Prostate gland (tissue), 2 donors: Measurements from ENCODE around the gene C1orf94. TPM values are rescaled to one million over a fixed set of nuclear protein-coding genes. Genes with fewer than 3 reads are reported as not detected.

Source experiments
- DNase-seq: peaks from one replicate; pipeline ENCODE4 v3.0.0-alpha.2; 2019; ENCODE audit warnings: low spot score
- H3K27ac ChIP-seq, 2 donors: fragments of 200-600 bp; sonication (generic); 2 replicates each; pipeline ENCODE4 v1.5.1; 2017 to 2019
- H3K27me3 ChIP-seq: fragments of 200-600 bp; sonication (generic); replicated peaks from 2 replicates; pipeline ENCODE4 v1.5.1; 2019; ENCODE audit not compliant: insufficient read depth
- H3K36me3 ChIP-seq, 2 donors: fragments of 200-600 bp; sonication (generic); 1 replicate in 1 of 2; 2 replicates in 1 of 2; pipeline versions ENCODE4 v1.5.1 to v1.8.1; 2017 to 2019
- H3K4me1 ChIP-seq: fragments of 200-600 bp; sonication (generic); replicated peaks from 2 replicates; pipeline ENCODE4 v1.5.1; 2019
- H3K4me3 ChIP-seq, 2 donors: fragments of 200-600 bp; sonication (generic); 2 replicates each; pipeline ENCODE4 v1.5.1; 2017 to 2019
- H3K9me3 ChIP-seq: fragments of 200-600 bp; sonication (generic); 2 replicates; pipeline ENCODE4 v1.5.1; 2017
- POLR2A ChIP-seq: fragments of 450-650 bp; IDR thresholded peaks from one replicate; pipeline ENCODE4 v1.6.1; 2016; ENCODE audit warnings: antibody characterized with exemption, mild to moderate bottlenecking
- POLR2AphosphoS5 ChIP-seq: sonication (generic); formaldehyde crosslinking; IDR thresholded peaks from one replicate; pipeline ENCODE4 v1.6.1; 2017; ENCODE audit warnings: antibody characterized with exemption
- WGBS: methylation state at CpG from one replicate; pipeline ENCODE4 v1.1.5; 2018; 5-methylcytosine and 5-hydroxymethylcytosine counted together
- intact Hi-C: fragments of 100-400 bp; cut with DNase I; formaldehyde crosslinking; loops from one replicate; pipeline ENCODE4 v1.14.2; 2022
- total RNA-seq, 2 donors: library from RNA; depleted of rRNA; stranded (reverse); fragments of >200 nt; gene quantifications; one replicate each; pipeline ENCODE4 v1.1.0, GENCODE V29; 2016
- TF ChIP-seq, protein P1 (sequence below), 4 experiments: fragments of 200-600 bp in 2 of 4; fragments of 450-650 bp in 2 of 4; sonication (generic) in 2 of 4; IDR thresholded peaks; 1 replicate in 3 of 4; 2 replicates in 1 of 4; pipeline ENCODE4 v1.5.1; 2016 to 2019; ENCODE audit warnings: antibody characterized with exemption in 4 of 4, mild to moderate bottlenecking in 2 of 4, moderate library complexity in 2 of 4

Gene C1orf94
- total RNA-seq, 2 donors from 2014 or later: 2.3 TPM; not detected in 1

DNA sequence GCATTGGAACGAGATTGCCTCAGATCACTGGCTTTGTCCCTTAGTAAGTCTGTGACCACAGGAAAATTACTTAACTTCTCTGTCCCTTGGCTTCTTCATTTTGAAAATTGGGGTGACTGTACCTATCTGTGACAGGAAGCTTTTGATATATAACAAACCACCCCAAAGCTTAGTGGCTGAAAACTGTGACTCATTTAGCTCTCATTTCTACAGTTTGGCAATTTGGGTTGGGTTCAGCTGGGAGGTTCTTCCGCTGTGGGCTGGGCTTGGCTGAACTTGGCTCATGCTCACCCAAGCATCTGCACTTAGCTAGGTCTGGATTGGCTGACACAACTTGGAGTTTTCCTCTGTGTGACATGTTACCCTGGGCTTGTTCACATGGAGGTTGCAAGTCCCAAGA is 14.0 kb downstream of the C1orf94 start:
- H3K36me3 ChIP-seq: no peaks in the 10 kb centered on the region
- H3K4me1 ChIP-seq: no peaks in the 10 kb centered on the region
- DNase-seq: no peak
- no peak overlapping the region for H3K27ac ChIP-seq
- intact Hi-C loops: no loop called here
- WGBS: 89% methylated on average over 2 of the region's 2 CpGs
- TF ChIP-seq, protein P1, sequence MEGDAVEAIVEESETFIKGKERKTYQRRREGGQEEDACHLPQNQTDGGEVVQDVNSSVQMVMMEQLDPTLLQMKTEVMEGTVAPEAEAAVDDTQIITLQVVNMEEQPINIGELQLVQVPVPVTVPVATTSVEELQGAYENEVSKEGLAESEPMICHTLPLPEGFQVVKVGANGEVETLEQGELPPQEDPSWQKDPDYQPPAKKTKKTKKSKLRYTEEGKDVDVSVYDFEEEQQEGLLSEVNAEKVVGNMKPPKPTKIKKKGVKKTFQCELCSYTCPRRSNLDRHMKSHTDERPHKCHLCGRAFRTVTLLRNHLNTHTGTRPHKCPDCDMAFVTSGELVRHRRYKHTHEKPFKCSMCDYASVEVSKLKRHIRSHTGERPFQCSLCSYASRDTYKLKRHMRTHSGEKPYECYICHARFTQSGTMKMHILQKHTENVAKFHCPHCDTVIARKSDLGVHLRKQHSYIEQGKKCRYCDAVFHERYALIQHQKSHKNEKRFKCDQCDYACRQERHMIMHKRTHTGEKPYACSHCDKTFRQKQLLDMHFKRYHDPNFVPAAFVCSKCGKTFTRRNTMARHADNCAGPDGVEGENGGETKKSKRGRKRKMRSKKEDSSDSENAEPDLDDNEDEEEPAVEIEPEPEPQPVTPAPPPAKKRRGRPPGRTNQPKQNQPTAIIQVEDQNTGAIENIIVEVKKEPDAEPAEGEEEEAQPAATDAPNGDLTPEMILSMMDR (IDR thresholded peaks at IDR 0.05): no peak
- TF ChIP-seq POLR2AphosphoS5 (no peak), POLR2A (no peak)
- H3K9me3 ChIP-seq: no peaks in the 10 kb centered on the region
- H3K4me3 ChIP-seq: no peak overlapping the region
- H3K27me3 ChIP-seq: no peaks in the 10 kb centered on the region

DNA sequence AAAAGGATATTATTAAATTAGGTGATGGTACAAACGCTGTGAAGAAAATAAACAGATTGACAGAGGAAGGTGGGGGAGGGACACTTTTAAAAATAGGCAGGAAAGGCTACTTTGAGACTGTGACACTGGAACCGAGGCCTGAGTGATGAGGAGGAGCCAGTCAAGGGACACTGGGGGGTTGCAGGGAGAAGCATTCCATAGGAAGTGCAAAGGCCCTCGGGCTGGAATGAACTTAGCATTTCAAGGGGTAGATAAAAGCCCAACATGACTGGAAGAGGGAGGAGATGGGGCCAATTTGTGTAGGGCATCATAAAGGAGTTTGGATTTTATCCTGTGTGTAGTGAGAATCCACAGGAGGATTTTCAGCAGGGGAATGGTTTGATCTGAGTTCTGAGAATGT is 15.9 kb downstream of the C1orf94 start:
- intact Hi-C loops: no loop called here
- DNase-seq: no peak
- H3K27ac ChIP-seq: no peak overlapping the region
- H3K4me1 ChIP-seq: no peaks in the 10 kb centered on the region
- H3K4me3 ChIP-seq: no peak overlapping the region
- 44% methylated on average over 3 of the region's 3 CpGs for WGBS
- TF ChIP-seq, protein P1 (IDR thresholded peaks at IDR 0.05): no peak
- TF ChIP-seq POLR2AphosphoS5 (no peak), POLR2A (no peak)
- H3K9me3 ChIP-seq: no peaks in the 10 kb centered on the region
- no peaks in the 10 kb centered on the region for H3K36me3 ChIP-seq
- no peaks in the 10 kb centered on the region for H3K27me3 ChIP-seq

- no peaks in the 10 kb centered on the region for H3K9me3 ChIP-seq
- no peak overlapping the region for H3K27ac ChIP-seq
- H3K27me3 ChIP-seq: no peaks in the 10 kb centered on the region
- intact Hi-C loops: no loop called here
- no peaks in the 10 kb centered on the region for H3K36me3 ChIP-seq
- H3K4me1 ChIP-seq: no peaks in the 10 kb centered on the region
- WGBS: 100% methylated on average over 1 of the region's 1 CpG
- H3K4me3 ChIP-seq: no peak overlapping the region
- TF ChIP-seq POLR2A (no peak), POLR2AphosphoS5 (no peak)
- TF ChIP-seq, protein P1 (IDR thresholded peaks at IDR 0.05): no peak
- no peak for DNase-seq
Observed at GRCh38 chr1:34199927-34200326, 23.2 kb downstream of the C1orf94 start.

DNA sequence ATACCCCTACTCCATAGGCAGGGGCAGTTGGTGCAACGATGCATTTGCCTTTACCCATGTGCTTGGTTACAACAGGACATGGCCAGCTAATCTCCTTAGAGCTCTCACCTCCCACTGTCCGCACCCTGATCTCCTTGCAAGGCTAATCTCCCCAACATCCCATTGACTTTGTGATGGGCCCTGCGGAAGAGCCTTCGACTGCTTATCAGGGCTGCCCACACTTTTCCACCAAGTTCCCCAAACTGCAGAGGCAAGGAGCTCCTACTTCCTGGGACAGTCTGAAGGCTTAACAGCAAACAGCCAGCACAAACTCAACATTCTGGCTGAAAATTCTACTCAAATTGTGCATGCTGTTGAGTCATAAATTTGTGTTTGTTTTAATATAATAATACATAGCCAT is 36.0 kb downstream of the C1orf94 start:
- intact Hi-C loops: no loop called here
- Histone ChIP-seq H3K27ac (no peak overlapping the region), H3K36me3 (no peaks in the 10 kb centered on the region), H3K4me3 (no peak overlapping the region), H3K4me1 (no peaks in the 10 kb centered on the region), H3K27me3 (no peaks in the 10 kb centered on the region), H3K9me3 (no peaks in the 10 kb centered on the region)
- TF ChIP-seq POLR2AphosphoS5: no peak
- DNase-seq: no peak
- 85% methylated on average over 4 of the region's 4 CpGs for WGBS

DNA sequence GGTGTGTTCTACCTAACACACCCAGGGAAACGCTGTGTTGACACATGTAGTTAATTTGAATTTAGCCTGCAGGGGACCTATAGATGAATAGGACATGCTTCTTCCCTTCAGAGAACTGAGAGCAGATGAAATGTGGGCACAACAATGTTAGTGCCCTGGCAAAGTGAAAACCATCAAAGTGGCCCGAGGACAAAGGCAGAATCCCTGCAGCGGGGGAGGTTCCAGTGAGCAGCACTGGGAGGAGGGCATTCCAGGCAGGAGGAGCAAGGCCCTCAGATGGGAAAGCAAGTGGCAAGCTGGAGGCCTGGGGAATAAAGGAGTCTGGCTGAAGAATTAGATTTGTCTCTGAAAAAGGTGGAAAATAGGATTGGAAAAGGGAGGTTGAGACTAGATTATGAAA is 37.2 kb downstream of the C1orf94 start:
- H3K4me3 ChIP-seq: no peak overlapping the region
- no peak overlapping the region for H3K27ac ChIP-seq
- TF ChIP-seq, protein P1 (IDR thresholded peaks at IDR 0.05): no peak
- TF ChIP-seq POLR2AphosphoS5 (no peak), POLR2A (no peak)
- intact Hi-C loops: no loop called here
- no peaks in the 10 kb centered on the region for H3K9me3 ChIP-seq
- 31% methylated on average over 3 of the region's 3 CpGs for WGBS
- H3K4me1 ChIP-seq: no peaks in the 10 kb centered on the region
- no peaks in the 10 kb centered on the region for H3K27me3 ChIP-seq
- no peaks in the 10 kb centered on the region for H3K36me3 ChIP-seq
- no peak for DNase-seq
